H9 (cell line): ENCODE measurements around the gene COX17. TPM values are rescaled to one million over a fixed set of nuclear protein-coding genes. Genes with fewer than 3 reads are reported as not detected.
A peak's percentile ranks its signal among the peaks of the same experiment; 100 is the strongest.

ENCODE experiments used
- DNase-seq: peaks from one replicate; pipeline ENCODE4 v3.0.0-alpha.2; 2017
- H2AFZ ChIP-seq: one replicate; pipeline ENCODE4 v1.6.1; 2013; ENCODE audit warnings: mild to moderate bottlenecking, low read length, control low read depth, moderate library complexity
- H2AK5ac ChIP-seq: 2 replicates; pipeline ENCODE4 v1.6.1; 2013; ENCODE audit warnings: low read length, control low read depth, mixed read lengths; ENCODE audit not compliant: insufficient read length
- H2BK120ac ChIP-seq: one replicate; pipeline ENCODE4 v1.6.1; 2013; ENCODE audit warnings: low read depth, mild to moderate bottlenecking, low read length, control low read depth, inconsistent platforms; ENCODE audit not compliant: poor library complexity, severe bottlenecking
- H2BK12ac ChIP-seq: 2 replicates; pipeline ENCODE4 v1.6.1; 2013; ENCODE audit warnings: low read length, control low read depth, mixed read lengths, low read depth; ENCODE audit not compliant: insufficient read length
- H2BK15ac ChIP-seq: 2 replicates; pipeline ENCODE4 v1.6.1; 2013; ENCODE audit warnings: low read depth, low read length, control low read depth
- H2BK20ac ChIP-seq: one replicate; pipeline ENCODE4 v1.6.1; 2013; ENCODE audit warnings: low read depth, mild to moderate bottlenecking, low read length, control low read depth, inconsistent platforms; ENCODE audit not compliant: poor library complexity, severe bottlenecking
- H2BK5ac ChIP-seq: 2 replicates; pipeline ENCODE4 v1.6.1; 2013; ENCODE audit warnings: low read length, control low read depth, mixed read lengths; ENCODE audit not compliant: insufficient read length
- H3K14ac ChIP-seq: 2 replicates; pipeline ENCODE4 v1.6.1; 2013; ENCODE audit warnings: low read length, control low read depth; ENCODE audit not compliant: insufficient read depth
- H3K18ac ChIP-seq: 2 replicates; pipeline ENCODE4 v1.6.1; 2013; ENCODE audit warnings: low read depth, mild to moderate bottlenecking, mixed read lengths, low read length, control low read depth; ENCODE audit not compliant: insufficient read length
- H3K23ac ChIP-seq: 2 replicates; pipeline ENCODE4 v1.6.1; 2013; ENCODE audit warnings: low read length, control low read depth, mixed read lengths, low read depth; ENCODE audit not compliant: insufficient read length
- H3K23me2 ChIP-seq: 2 replicates; pipeline ENCODE4 v1.6.1; 2013; ENCODE audit warnings: low read depth, mild to moderate bottlenecking, mixed read lengths, low read length, control low read depth; ENCODE audit not compliant: insufficient read length, poor library complexity, severe bottlenecking
- H3K27ac ChIP-seq: 2 replicates; pipeline ENCODE4 v1.5.1; 2013; ENCODE audit warnings: low read length, control low read depth, mixed read lengths, low read depth; ENCODE audit not compliant: insufficient read length
- H3K27me3 ChIP-seq: 2 replicates; pipeline ENCODE4 v1.6.1; 2013; ENCODE audit warnings: low read length, control low read depth, inconsistent platforms; ENCODE audit not compliant: insufficient read depth
- H3K4ac ChIP-seq: 2 replicates; pipeline ENCODE4 v1.6.1; 2013; ENCODE audit warnings: low read depth, mild to moderate bottlenecking, control low read depth, inconsistent platforms, low read length, moderate library complexity
- H3K4me1 ChIP-seq: 2 replicates; pipeline ENCODE4 v1.6.1; 2013; ENCODE audit warnings: low read length, control low read depth, inconsistent platforms; ENCODE audit not compliant: insufficient read depth
- H3K4me2 ChIP-seq: 2 replicates; pipeline ENCODE4 v1.6.1; 2013; ENCODE audit warnings: low read length, control low read depth, mixed read lengths; ENCODE audit not compliant: insufficient read length, insufficient read depth
- H3K56ac ChIP-seq: 2 replicates; pipeline ENCODE4 v1.6.1; 2013; ENCODE audit warnings: low read depth, mild to moderate bottlenecking, mixed read lengths, low read length, control low read depth; ENCODE audit not compliant: insufficient read length
- H3K79me1 ChIP-seq: 2 replicates; pipeline ENCODE4 v1.6.1; 2013; ENCODE audit warnings: low read depth, mild to moderate bottlenecking, moderate library complexity, low read length, control low read depth, inconsistent platforms; ENCODE audit not compliant: insufficient read depth, poor library complexity, severe bottlenecking
- H3K79me2 ChIP-seq: 2 replicates; pipeline ENCODE4 v1.6.1; 2013; ENCODE audit warnings: low read length, control low read depth, inconsistent platforms; ENCODE audit not compliant: insufficient read depth
- H3K9ac ChIP-seq: 2 replicates; pipeline ENCODE4 v1.6.1; 2013; ENCODE audit warnings: low read length, control low read depth, mixed read lengths; ENCODE audit not compliant: insufficient read length; ENCODE audit errors: extremely low read depth
- H3K9me3 ChIP-seq: one replicate; pipeline ENCODE4 v1.6.1; 2013; ENCODE audit warnings: low read depth, low read length, inconsistent platforms; ENCODE audit not compliant: control insufficient read depth
- H3T11ph ChIP-seq: one replicate; pipeline ENCODE4 v1.6.1; 2013; ENCODE audit warnings: mild to moderate bottlenecking, low read length, control low read depth, inconsistent platforms
- H4K20me1 ChIP-seq: one replicate; pipeline ENCODE4 v1.6.1; 2013; ENCODE audit not compliant: control insufficient read depth, insufficient read length, insufficient read depth
- H4K5ac ChIP-seq: 2 replicates; pipeline ENCODE4 v1.6.1; 2013; ENCODE audit warnings: low read depth, mild to moderate bottlenecking, mixed read lengths, low read length, control low read depth; ENCODE audit not compliant: insufficient read length
- H4K8ac ChIP-seq: replicated peaks from 2 replicates; pipeline ENCODE4 v1.6.1; 2013; ENCODE audit warnings: low read length, control low read depth, mixed read lengths, low read depth; ENCODE audit not compliant: insufficient read length
- H4K91ac ChIP-seq: 2 replicates; pipeline ENCODE4 v1.6.1; 2013; ENCODE audit warnings: low read depth, mild to moderate bottlenecking, moderate library complexity, mixed read lengths, low read length, control low read depth; ENCODE audit not compliant: insufficient read length
- H3K27ac Mint-ChIP-seq, 3 experiments: 2 replicates in 2 of 3; 3 replicates in 1 of 3; pipeline ENCODE4 v1.8.0; 2020 to 2021; ENCODE audit warnings: mixed read lengths in 3 of 3, mild to moderate bottlenecking in 1 of 3, moderate library complexity in 1 of 3
- H3K27me3 Mint-ChIP-seq: 2 replicates; pipeline ENCODE4 v1.8.0; 2021; ENCODE audit warnings: low read depth, mild to moderate bottlenecking, moderate library complexity, mixed read lengths
- H3K36me3 Mint-ChIP-seq, 3 experiments: 2 replicates in 2 of 3; 3 replicates in 1 of 3; pipeline ENCODE4 v1.8.0; 2020 to 2021; ENCODE audit warnings: low read depth in 3 of 3, mixed read lengths in 3 of 3; ENCODE audit not compliant: insufficient read depth in 1 of 3
- H3K4me1 Mint-ChIP-seq, 2 experiments: 2 replicates each; pipeline ENCODE4 v1.8.0; 2020; ENCODE audit warnings: mixed read lengths in 2 of 2
- H3K4me3 Mint-ChIP-seq, 2 experiments: 2 replicates in 1 of 2; 3 replicates in 1 of 2; pipeline ENCODE4 v1.8.0; 2020 to 2021; ENCODE audit warnings: mild to moderate bottlenecking in 2 of 2, mixed read lengths in 2 of 2, moderate library complexity in 1 of 2
- H3K9me3 Mint-ChIP-seq, 2 experiments: 2 replicates in 1 of 2; 3 replicates in 1 of 2; pipeline ENCODE4 v1.8.0; 2020; ENCODE audit warnings: mild to moderate bottlenecking in 2 of 2, mixed read lengths in 2 of 2, moderate library complexity in 1 of 2
- CTCF ChIP-seq: fragments of 200-600 bp; sonication (generic); conservative IDR thresholded peaks from 3 replicates; pipeline ENCODE4 v1.8.0; 2021; ENCODE audit warnings: antibody characterized with exemption, mild to moderate bottlenecking
- WGBS: extraction: QIAGEN DNeasy Blood & Tissue Kit; methylation state at CpG from one replicate; pipeline ENCODE4 v1.1.7; 2013; ENCODE audit warnings: missing lambda C conversion rate, low lambda C conversion rate, mixed read lengths; ENCODE audit not compliant: insufficient read length; ENCODE audit errors: extremely low coverage; 5-methylcytosine and 5-hydroxymethylcytosine counted together
- total RNA-seq: library from RNA; stranded (reverse); gene quantifications from 2 replicates; pipeline ENCODE4 v1.2.1, GENCODE V29; 2021

The COX17 gene
- total RNA-seq, 1 experiment from 2014 or later, result 47.0 TPM

- H3K36me3 Mint-ChIP-seq, result peaks cover 0 to 11% (median 5%) of the 10 kb centered on the region in 3 experiments; a peak in 5 of 7 replicates
Observed at GRCh38 chr3:119664850-119665379, 12.3 kb downstream of the COX17 start.

More at GRCh38 chr3:119664850-119665379, 12.3 kb downstream of the COX17 start:
- peaks cover 0 to 4% of the 10 kb centered on the region in 2 experiments; a peak in 2 of 4 replicates for H3K4me1 Mint-ChIP-seq
- no peaks in the 10 kb centered on the region for H3K9me3 Mint-ChIP-seq
- Histone ChIP-seq H3K9ac (no peak overlapping the region), H4K5ac (no peak overlapping the region), H3K18ac (no peak overlapping the region), H3K4me1 (0 out of 2 replicates have a peak, but pooled peaks cover 2% of the 10 kb centered on the region), H2BK12ac (no peak overlapping the region), H3K23me2 (no peaks in the 10 kb centered on the region), H4K20me1 (no peaks in the 10 kb centered on the region), H2BK5ac (no peak overlapping the region), H3K4me2 (no peak overlapping the region), H3T11ph (no peak overlapping the region), H3K14ac (no peak overlapping the region), H3K27me3 (no peaks in the 10 kb centered on the region), H3K56ac (no peak overlapping the region), H4K8ac (no peak overlapping the region), H2BK15ac (no peak overlapping the region), H3K79me1 (no peaks in the 10 kb centered on the region), H4K91ac (no peak overlapping the region), H2BK20ac (no peak overlapping the region), H3K4ac (no peak overlapping the region), H2AK5ac (no peak overlapping the region), H3K79me2 (no peaks in the 10 kb centered on the region), H3K23ac (no peak overlapping the region), H2BK120ac (no peak overlapping the region), H2AFZ (no peak overlapping the region), H3K9me3 (no peaks in the 10 kb centered on the region), H3K27ac (no peak overlapping the region)
- no peak for DNase-seq
- no peaks in the 10 kb centered on the region for H3K27me3 Mint-ChIP-seq
- WGBS, result no CpG with 5 or more reads among the region's 4 CpGs
- H3K4me3 Mint-ChIP-seq, result no peak overlapping the region
- no peak for TF ChIP-seq CTCF
- peak overlapping the region in 1 of 3 experiments; percentile 29; a peak in 1 of 7 replicates for H3K27ac Mint-ChIP-seq
